GM23248 (cell line): ENCODE data around the gene AGO1. TPM values are rescaled to one million over a fixed set of nuclear protein-coding genes. Genes with fewer than 3 reads are reported as not detected.
A peak's percentile ranks its signal among the peaks of the same experiment; 100 is the strongest.

ENCODE experiments used
- DNase-seq: peaks from one replicate; pipeline ENCODE4 v3.0.0-alpha.2; 2015
- H2AFZ ChIP-seq: fragments of 200-600 bp; sonication (generic); 2 replicates; pipeline ENCODE4 v1.6.1; 2016; ENCODE audit warnings: antibody characterized with exemption
- H3F3A ChIP-seq: fragments of 200-600 bp; sonication (generic); 2 replicates; pipeline ENCODE4 v1.6.1; 2016; ENCODE audit warnings: mild to moderate bottlenecking, antibody characterized with exemption, mixed run types; ENCODE audit not compliant: insufficient read depth
- H3K27ac ChIP-seq: fragments of 200-600 bp; sonication (generic); 2 replicates; pipeline ENCODE4 v1.5.1; 2016; ENCODE audit warnings: mild to moderate bottlenecking
- H3K27me3 ChIP-seq: fragments of 200-600 bp; sonication (generic); replicated peaks from 2 replicates; pipeline ENCODE4 v1.6.1; 2016; ENCODE audit warnings: mild to moderate bottlenecking; ENCODE audit not compliant: insufficient read depth
- H3K36me3 ChIP-seq: fragments of 200-600 bp; sonication (generic); 2 replicates; pipeline ENCODE4 v1.6.1; 2016; ENCODE audit warnings: low read depth, mild to moderate bottlenecking
- H3K4me1 ChIP-seq: fragments of 200-600 bp; sonication (generic); 2 replicates; pipeline ENCODE4 v1.6.1; 2016; ENCODE audit warnings: mild to moderate bottlenecking; ENCODE audit not compliant: insufficient read depth
- H3K4me2 ChIP-seq: fragments of 200-600 bp; sonication (generic); one replicate; pipeline ENCODE4 v1.6.1; 2016; ENCODE audit warnings: mild to moderate bottlenecking; ENCODE audit not compliant: unreplicated experiment
- H3K4me3 ChIP-seq: fragments of 200-600 bp; sonication (generic); 2 replicates; pipeline ENCODE4 v1.5.1; 2016; ENCODE audit warnings: mild to moderate bottlenecking
- H3K79me2 ChIP-seq: fragments of 200-600 bp; sonication (generic); 2 replicates; pipeline ENCODE4 v1.6.1; 2016; ENCODE audit warnings: mild to moderate bottlenecking; ENCODE audit not compliant: insufficient read depth
- H3K9ac ChIP-seq: fragments of 200-600 bp; sonication (generic); 2 replicates; pipeline ENCODE4 v1.6.1; 2016; ENCODE audit warnings: mild to moderate bottlenecking
- H3K9me2 ChIP-seq: fragments of 200-600 bp; sonication (generic); 2 replicates; pipeline ENCODE4 v1.6.1; 2016; ENCODE audit warnings: mixed run types, mild to moderate bottlenecking, moderate library complexity; ENCODE audit not compliant: insufficient read depth
- H3K9me3 ChIP-seq: fragments of 200-600 bp; sonication (generic); one replicate; pipeline ENCODE4 v1.6.1; 2017; ENCODE audit warnings: low read depth
- H4K20me1 ChIP-seq: fragments of 200-600 bp; sonication (generic); 2 replicates; pipeline ENCODE4 v1.6.0; 2016; ENCODE audit not compliant: insufficient read depth
- EZH2 ChIP-seq: fragments of 200-600 bp; sonication (generic); IDR thresholded peaks from 2 replicates; pipeline ENCODE4 v1.6.1; 2018; ENCODE audit warnings: antibody characterized with exemption, mild to moderate bottlenecking; ENCODE audit not compliant: insufficient read depth, poor library complexity, severe bottlenecking
- EZH2phosphoT487 ChIP-seq: fragments of 200-600 bp; sonication (generic); IDR thresholded peaks from 2 replicates; pipeline ENCODE4 v1.6.1; 2018; ENCODE audit warnings: antibody characterized with exemption, moderate library complexity, mild to moderate bottlenecking, low read depth; ENCODE audit not compliant: insufficient read depth
- WGBS, 2 experiments: methylation state at CpG; one replicate each; pipeline ENCODE4 v1.1.6; 2015 to 2017; ENCODE audit warnings: low lambda C conversion rate in 2 of 2, low coverage in 1 of 2; ENCODE audit errors: missing lambda C conversion rate in 2 of 2; 5-methylcytosine and 5-hydroxymethylcytosine counted together
- in situ Hi-C: fragments of 300-500 bp; cut with MboI; formaldehyde crosslinking; loops from 2 replicates; pipeline ENCODE4 v1.15.0; 2020
- polyA plus RNA-seq: library from polyadenylated mRNA; unstranded; fragments of >200 nt; fragmentation: Nextera tagmentation; extraction: Ambion mirVana; gene quantifications from 2 replicates; pipeline ENCODE4 v1.2.1, GENCODE V29; 2016
- total RNA-seq: library from RNA; depleted of rRNA; stranded (reverse); fragments of >200 nt; shearing (Covaris generic); gene quantifications from 2 replicates; pipeline ENCODE4 v1.2.3, GENCODE V29; 2014

The AGO1 gene
- total and polyA plus RNA-seq, 2 experiments from 2014 or later: 6.1 to 11.0 TPM

GRCh38 chr1:35852241-35852640 lies 30.8 kb upstream of the AGO1 start:
- Histone ChIP-seq H3K9me2 (no peaks in the 10 kb centered on the region), H3K79me2 (no peaks in the 10 kb centered on the region), H3K9ac (no peak overlapping the region), H3F3A (0 out of 2 replicates have a peak, but pooled peaks cover 11% of the 10 kb centered on the region), H3K27me3 (no peaks in the 10 kb centered on the region), H3K9me3 (no peaks in the 10 kb centered on the region), H3K4me3 (no peak overlapping the region), H3K27ac (no peak overlapping the region), H4K20me1 (no peaks in the 10 kb centered on the region), H3K4me1 (0 out of 2 replicates have a peak, but pooled peaks cover 9% of the 10 kb centered on the region), H2AFZ (no peak overlapping the region), H3K4me2 (no peak overlapping the region), H3K36me3 (peaks cover 26% of the 10 kb centered on the region)
- TF ChIP-seq EZH2: no peak
- TF ChIP-seq EZH2phosphoT487: no peak
- DNase-seq: no peak
- in situ Hi-C loops: no loop called here
- WGBS, 2 experiments: 46 to 50% methylated on average over 2 of the region's 2 CpGs

- WGBS, 2 experiments: 69 to 71% methylated on average over 9 of the region's 9 CpGs
- H3K36me3 ChIP-seq: peaks cover 20% of the 10 kb centered on the region
- TF ChIP-seq EZH2phosphoT487 (no peak), EZH2 (no peak)
- 0 out of 2 replicates have a peak, but pooled peaks cover 11% of the 10 kb centered on the region for H3F3A ChIP-seq
- H3K4me2 ChIP-seq: no peak overlapping the region
- H3K9me2 ChIP-seq: no peaks in the 10 kb centered on the region
- H3K79me2 ChIP-seq: no peaks in the 10 kb centered on the region
- H4K20me1 ChIP-seq: no peaks in the 10 kb centered on the region
- no peak overlapping the region for H2AFZ ChIP-seq
- no peaks in the 10 kb centered on the region for H3K9me3 ChIP-seq
- H3K9ac ChIP-seq: no peak overlapping the region
- no peak for DNase-seq
- no peak overlapping the region for H3K4me3 ChIP-seq
- no peaks in the 10 kb centered on the region for H3K27me3 ChIP-seq
- in situ Hi-C loops: no loop called here
- H3K27ac ChIP-seq: no peak overlapping the region
- H3K4me1 ChIP-seq: 0 out of 2 replicates have a peak, but pooled peaks cover 9% of the 10 kb centered on the region
Measured at GRCh38 chr1:35854989-35855700, 27.9 kb upstream of the AGO1 start.

- H3K9me3 ChIP-seq: no peaks in the 10 kb centered on the region
- WGBS, 2 experiments: 41 to 56% methylated on average over 1 of the region's 1 CpG
- H3K4me3 ChIP-seq: no peak overlapping the region
- H2AFZ ChIP-seq: no peak overlapping the region
- H3K9ac ChIP-seq: no peak overlapping the region
- in situ Hi-C loops: no loop called here
- no peaks in the 10 kb centered on the region for H3K79me2 ChIP-seq
- no peak for DNase-seq
- TF ChIP-seq EZH2 (no peak), EZH2phosphoT487 (no peak)
- no peak overlapping the region for H3K27ac ChIP-seq
- no peak overlapping the region for H3K4me2 ChIP-seq
- H3K4me1 ChIP-seq: no peaks in the 10 kb centered on the region
- H3K27me3 ChIP-seq: no peaks in the 10 kb centered on the region
- H4K20me1 ChIP-seq: no peaks in the 10 kb centered on the region
- H3F3A ChIP-seq: 0 out of 2 replicates have a peak, but pooled peaks cover under 1% of the 10 kb centered on the region
- no peaks in the 10 kb centered on the region for H3K9me2 ChIP-seq
- peaks cover 11% of the 10 kb centered on the region; the same call in 1 of the 2 replicates for H3K36me3 ChIP-seq
Measured at GRCh38 chr1:35856964-35857363, 26.0 kb upstream of the AGO1 start.

- in situ Hi-C loops: no loop called here
Measured at GRCh38 chr1:35857830-35858229, 25.2 kb upstream of the AGO1 start.

More at GRCh38 chr1:35857830-35858229, 25.2 kb upstream of the AGO1 start:
- Histone ChIP-seq H3F3A (no peaks in the 10 kb centered on the region), H2AFZ (no peak overlapping the region), H3K9ac (no peak overlapping the region), H3K9me2 (no peaks in the 10 kb centered on the region), H3K4me3 (no peak overlapping the region), H4K20me1 (no peaks in the 10 kb centered on the region), H3K9me3 (no peaks in the 10 kb centered on the region), H3K27me3 (no peaks in the 10 kb centered on the region), H3K4me2 (no peak overlapping the region), H3K36me3 (peaks cover 11% of the 10 kb centered on the region; the same call in 1 of the 2 replicates), H3K4me1 (no peaks in the 10 kb centered on the region), H3K79me2 (no peaks in the 10 kb centered on the region), H3K27ac (no peak overlapping the region)
- peak; percentile 30 for DNase-seq
- TF ChIP-seq EZH2: no peak
- TF ChIP-seq EZH2phosphoT487: no peak
